Stimulated activated CD8-positive, alpha-beta memory T cell treated with anti-CD3 and anti-CD28 coated beads, Interleukin-2, amount 100 ng/mL, for 1 hour (primary cell): Measurements from ENCODE around the gene ZNF273.
"Not testable (repeated sequence)": the region's sequence is repeated elsewhere in the genome, so short reads cannot be mapped to it uniquely, and the experiment has no call there.

Source experiments
- DNase-seq, 2 donors: peaks; one replicate each; pipeline ENCODE4 v3.0.0-alpha.2; 2020; ENCODE audit warnings: low read depth in 2 of 2

The ZNF273 gene

GRCh38 chr7:64944667-64945502, 41.8 kb downstream of the ZNF273 start:
- not testable (repeated sequence) for DNase-seq

- no peak for DNase-seq
Measured at GRCh38 chr7:64945503-64946175, 42.6 kb downstream of the ZNF273 start.

GRCh38 chr7:64946772-64947171, 43.7 kb downstream of the ZNF273 start:
- no peak for DNase-seq

- no peak for DNase-seq
Measured at GRCh38 chr7:64947252-64948000, 44.4 kb downstream of the ZNF273 start.

GRCh38 chr7:64948774-64949173, 45.7 kb downstream of the ZNF273 start:
- not testable (repeated sequence) for DNase-seq

GRCh38 chr7:64950673-64951072, 47.6 kb downstream of the ZNF273 start:
- not testable (repeated sequence) for DNase-seq

- no peak for DNase-seq
Measured at GRCh38 chr7:64951250-64951848, 48.3 kb downstream of the ZNF273 start.

GRCh38 chr7:64959072-64959747, 56.1 kb downstream of the ZNF273 start:
- no peak for DNase-seq

- no peak for DNase-seq
Measured at GRCh38 chr7:64965594-64965993, 62.5 kb downstream of the ZNF273 start.

GRCh38 chr7:64978497-64979203, 75.6 kb downstream of the ZNF273 start:
- no peak for DNase-seq
